GM12878 (cell line): ENCODE data around the gene SPATA24. TPM values are rescaled to one million over a fixed set of nuclear protein-coding genes. Genes with fewer than 3 reads are reported as not detected.

Source experiments
- EP300 ChIP-seq, 2 experiments: fragments of 150-350 bp in 1 of 2; IDR thresholded peaks; 2 replicates each; pipeline ENCODE4 v1.6.1; 2011 to 2012; ENCODE audit warnings: low read depth in 2 of 2, low read length in 2 of 2, borderline replicate concordance in 1 of 2, improper control_type of control experiment in 1 of 2, inconsistent platforms in 1 of 2; ENCODE audit not compliant: control insufficient read depth in 1 of 2
- NFXL1 ChIP-seq: fragments of 450-650 bp; IDR thresholded peaks from 2 replicates; pipeline ENCODE4 v1.6.1; 2017; ENCODE audit warnings: antibody characterized with exemption, mild to moderate bottlenecking, borderline replicate concordance
- POLR2AphosphoS2 ChIP-seq: IDR thresholded peaks from 2 replicates; pipeline ENCODE4 v1.6.1; 2011; ENCODE audit warnings: low read depth, mild to moderate bottlenecking, low read length, improper control_type of control experiment, moderate library complexity
- POU2F2 ChIP-seq: IDR thresholded peaks from 3 replicates; pipeline ENCODE4 v1.6.1; 2011; ENCODE audit warnings: low read depth, mild to moderate bottlenecking, low read length, borderline replicate concordance
- RFX5 ChIP-seq: IDR thresholded peaks from 2 replicates; pipeline ENCODE4 v1.6.1; 2011; ENCODE audit warnings: low read depth, low read length, improper control_type of control experiment
- SUZ12 ChIP-seq: fragments of 200-600 bp; sonication (generic); IDR thresholded peaks from one replicate; pipeline ENCODE4 v1.6.1; 2018; ENCODE audit warnings: antibody characterized with exemption, mild to moderate bottlenecking; ENCODE audit not compliant: unreplicated experiment
- TCF3 ChIP-seq: IDR thresholded peaks from 2 replicates; pipeline ENCODE4 v1.6.1; 2012; ENCODE audit warnings: low read depth, mild to moderate bottlenecking, low read length, borderline replicate concordance; ENCODE audit not compliant: insufficient read depth
- YY1 ChIP-seq: IDR thresholded peaks from 2 replicates; pipeline ENCODE4 v1.6.1; 2011; ENCODE audit warnings: low read depth, mild to moderate bottlenecking, low read length
- ZNF24 ChIP-seq: fragments of 450-650 bp; IDR thresholded peaks from 2 replicates; pipeline ENCODE4 v1.6.1; 2017; ENCODE audit warnings: antibody characterized with exemption, mild to moderate bottlenecking
- polyA plus RNA-seq, 11 experiments: library from polyadenylated mRNA; depleted of rRNA in 4 of 11; unstranded in 6 of 11; stranded (reverse) in 5 of 11; fragments of >200 nt; fragmentation: Nextera tagmentation in 4 of 11; fragmentation: Illumina TruSeq in 1 of 11; extraction: Ambion mirVana in 4 of 11; extraction: Trizol in 1 of 11; gene quantifications; 1 replicate in 1 of 11; 2 replicates in 10 of 11; pipeline versions ENCODE4 v1.2.1 to v1.2.3, GENCODE V29; 2011 to 2016; ENCODE audit warnings: inconsistent platforms in 2 of 11, missing spikeins in 2 of 11, low read depth in 1 of 11
- total RNA-seq, 4 experiments: library from RNA; depleted of rRNA in 3 of 4; stranded (reverse); fragments of >200 nt in 3 of 4; fragmentation: Illumina TruSeq in 1 of 4; extraction: Trizol in 1 of 4; gene quantifications; 2 replicates each; pipeline versions ENCODE4 v1.2.1 to v1.2.3, GENCODE V29; 2013 to 2021
- TF ChIP-seq, protein P1 (sequence below): fragments of 450-650 bp; IDR thresholded peaks from 2 replicates; pipeline ENCODE4 v1.6.1; 2016; ENCODE audit warnings: mild to moderate bottlenecking
- TF ChIP-seq, protein P2 (sequence below), 3 experiments: IDR thresholded peaks in 2 of 3; conservative IDR thresholded peaks in 1 of 3; 2 replicates each; pipeline ENCODE4 v1.5.1; 2011; ENCODE audit warnings: low read depth in 3 of 3, low read length in 3 of 3, mild to moderate bottlenecking in 3 of 3, control low read depth in 2 of 3, moderate library complexity in 2 of 3, inconsistent platforms in 1 of 3, mixed read lengths in 1 of 3; ENCODE audit not compliant: control insufficient read depth in 2 of 3, insufficient read depth in 1 of 3; ENCODE audit errors: extremely low read depth in 1 of 3
- TF ChIP-seq, protein P3 (sequence below): fragments of 450-650 bp; IDR thresholded peaks from 2 replicates; pipeline ENCODE4 v1.6.1; 2017; ENCODE audit warnings: mild to moderate bottlenecking, moderate library complexity
- TF ChIP-seq, protein P4 (sequence below): fragments of 450-650 bp; formaldehyde crosslinking; IDR thresholded peaks from 2 replicates; pipeline ENCODE4 v1.4.0; 2022; ENCODE audit warnings: mild to moderate bottlenecking, moderate library complexity
- TF ChIP-seq, protein P5 (sequence below): fragments of 450-650 bp; IDR thresholded peaks from 2 replicates; pipeline ENCODE4 v1.6.1; 2017; ENCODE audit warnings: low read depth, mild to moderate bottlenecking, moderate library complexity
- TF ChIP-seq, protein P6 (sequence below): fragments of 450-650 bp; IDR thresholded peaks from 2 replicates; pipeline ENCODE4 v1.6.1; 2014; ENCODE audit warnings: mild to moderate bottlenecking

SPATA24 gene
- total and polyA plus RNA-seq, 10 of the 15 experiments (the other 5 are each of a cell fraction or from before 2014, with no cell fraction given) = 4.1 to 9.8 (median 7.3) TPM

DNA sequence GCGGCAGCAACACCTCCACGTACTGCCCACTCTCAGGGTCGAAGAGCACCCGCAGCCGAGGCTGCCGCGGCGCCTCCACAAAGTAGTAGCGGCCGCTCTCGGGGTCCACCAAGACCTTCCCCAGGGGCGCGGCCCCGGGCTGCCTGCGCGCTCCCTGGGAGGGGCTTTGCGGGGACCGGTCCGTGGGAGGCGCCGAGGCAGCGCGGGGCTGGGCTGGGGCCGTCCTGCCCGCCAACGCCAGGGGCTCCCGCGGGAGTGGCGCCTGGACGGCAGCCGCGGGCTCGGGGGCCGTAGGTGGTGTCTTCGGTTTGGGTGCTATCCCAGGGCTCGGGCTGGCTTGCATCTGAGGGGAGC is 11.6 kb downstream of the SPATA24 start (continued):
- TF ChIP-seq, protein P1, sequence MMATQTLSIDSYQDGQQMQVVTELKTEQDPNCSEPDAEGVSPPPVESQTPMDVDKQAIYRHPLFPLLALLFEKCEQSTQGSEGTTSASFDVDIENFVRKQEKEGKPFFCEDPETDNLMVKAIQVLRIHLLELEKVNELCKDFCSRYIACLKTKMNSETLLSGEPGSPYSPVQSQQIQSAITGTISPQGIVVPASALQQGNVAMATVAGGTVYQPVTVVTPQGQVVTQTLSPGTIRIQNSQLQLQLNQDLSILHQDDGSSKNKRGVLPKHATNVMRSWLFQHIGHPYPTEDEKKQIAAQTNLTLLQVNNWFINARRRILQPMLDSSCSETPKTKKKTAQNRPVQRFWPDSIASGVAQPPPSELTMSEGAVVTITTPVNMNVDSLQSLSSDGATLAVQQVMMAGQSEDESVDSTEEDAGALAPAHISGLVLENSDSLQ = no peak
- TF ChIP-seq, protein P2, sequence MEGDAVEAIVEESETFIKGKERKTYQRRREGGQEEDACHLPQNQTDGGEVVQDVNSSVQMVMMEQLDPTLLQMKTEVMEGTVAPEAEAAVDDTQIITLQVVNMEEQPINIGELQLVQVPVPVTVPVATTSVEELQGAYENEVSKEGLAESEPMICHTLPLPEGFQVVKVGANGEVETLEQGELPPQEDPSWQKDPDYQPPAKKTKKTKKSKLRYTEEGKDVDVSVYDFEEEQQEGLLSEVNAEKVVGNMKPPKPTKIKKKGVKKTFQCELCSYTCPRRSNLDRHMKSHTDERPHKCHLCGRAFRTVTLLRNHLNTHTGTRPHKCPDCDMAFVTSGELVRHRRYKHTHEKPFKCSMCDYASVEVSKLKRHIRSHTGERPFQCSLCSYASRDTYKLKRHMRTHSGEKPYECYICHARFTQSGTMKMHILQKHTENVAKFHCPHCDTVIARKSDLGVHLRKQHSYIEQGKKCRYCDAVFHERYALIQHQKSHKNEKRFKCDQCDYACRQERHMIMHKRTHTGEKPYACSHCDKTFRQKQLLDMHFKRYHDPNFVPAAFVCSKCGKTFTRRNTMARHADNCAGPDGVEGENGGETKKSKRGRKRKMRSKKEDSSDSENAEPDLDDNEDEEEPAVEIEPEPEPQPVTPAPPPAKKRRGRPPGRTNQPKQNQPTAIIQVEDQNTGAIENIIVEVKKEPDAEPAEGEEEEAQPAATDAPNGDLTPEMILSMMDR (IDR thresholded peaks at IDR 0.05 in 2 of 3, conservative IDR thresholded peaks at IDR 0.05 in 1 of 3; ENCODE audit: control insufficient read depth in 2 of 3, extremely low read depth in 1 of 3, insufficient read depth in 1 of 3, low read depth in 3 of 3, low read length in 3 of 3) = no peak
- TF ChIP-seq, protein P3, sequence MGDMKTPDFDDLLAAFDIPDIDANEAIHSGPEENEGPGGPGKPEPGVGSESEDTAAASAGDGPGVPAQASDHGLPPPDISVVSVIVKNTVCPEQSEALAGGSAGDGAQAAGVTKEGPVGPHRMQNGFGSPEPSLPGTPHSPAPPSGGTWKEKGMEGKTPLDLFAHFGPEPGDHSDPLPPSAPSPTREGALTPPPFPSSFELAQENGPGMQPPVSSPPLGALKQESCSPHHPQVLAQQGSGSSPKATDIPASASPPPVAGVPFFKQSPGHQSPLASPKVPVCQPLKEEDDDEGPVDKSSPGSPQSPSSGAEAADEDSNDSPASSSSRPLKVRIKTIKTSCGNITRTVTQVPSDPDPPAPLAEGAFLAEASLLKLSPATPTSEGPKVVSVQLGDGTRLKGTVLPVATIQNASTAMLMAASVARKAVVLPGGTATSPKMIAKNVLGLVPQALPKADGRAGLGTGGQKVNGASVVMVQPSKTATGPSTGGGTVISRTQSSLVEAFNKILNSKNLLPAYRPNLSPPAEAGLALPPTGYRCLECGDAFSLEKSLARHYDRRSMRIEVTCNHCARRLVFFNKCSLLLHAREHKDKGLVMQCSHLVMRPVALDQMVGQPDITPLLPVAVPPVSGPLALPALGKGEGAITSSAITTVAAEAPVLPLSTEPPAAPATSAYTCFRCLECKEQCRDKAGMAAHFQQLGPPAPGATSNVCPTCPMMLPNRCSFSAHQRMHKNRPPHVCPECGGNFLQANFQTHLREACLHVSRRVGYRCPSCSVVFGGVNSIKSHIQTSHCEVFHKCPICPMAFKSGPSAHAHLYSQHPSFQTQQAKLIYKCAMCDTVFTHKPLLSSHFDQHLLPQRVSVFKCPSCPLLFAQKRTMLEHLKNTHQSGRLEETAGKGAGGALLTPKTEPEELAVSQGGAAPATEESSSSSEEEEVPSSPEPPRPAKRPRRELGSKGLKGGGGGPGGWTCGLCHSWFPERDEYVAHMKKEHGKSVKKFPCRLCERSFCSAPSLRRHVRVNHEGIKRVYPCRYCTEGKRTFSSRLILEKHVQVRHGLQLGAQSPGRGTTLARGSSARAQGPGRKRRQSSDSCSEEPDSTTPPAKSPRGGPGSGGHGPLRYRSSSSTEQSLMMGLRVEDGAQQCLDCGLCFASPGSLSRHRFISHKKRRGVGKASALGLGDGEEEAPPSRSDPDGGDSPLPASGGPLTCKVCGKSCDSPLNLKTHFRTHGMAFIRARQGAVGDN = no peak
- TF ChIP-seq, protein P4, sequence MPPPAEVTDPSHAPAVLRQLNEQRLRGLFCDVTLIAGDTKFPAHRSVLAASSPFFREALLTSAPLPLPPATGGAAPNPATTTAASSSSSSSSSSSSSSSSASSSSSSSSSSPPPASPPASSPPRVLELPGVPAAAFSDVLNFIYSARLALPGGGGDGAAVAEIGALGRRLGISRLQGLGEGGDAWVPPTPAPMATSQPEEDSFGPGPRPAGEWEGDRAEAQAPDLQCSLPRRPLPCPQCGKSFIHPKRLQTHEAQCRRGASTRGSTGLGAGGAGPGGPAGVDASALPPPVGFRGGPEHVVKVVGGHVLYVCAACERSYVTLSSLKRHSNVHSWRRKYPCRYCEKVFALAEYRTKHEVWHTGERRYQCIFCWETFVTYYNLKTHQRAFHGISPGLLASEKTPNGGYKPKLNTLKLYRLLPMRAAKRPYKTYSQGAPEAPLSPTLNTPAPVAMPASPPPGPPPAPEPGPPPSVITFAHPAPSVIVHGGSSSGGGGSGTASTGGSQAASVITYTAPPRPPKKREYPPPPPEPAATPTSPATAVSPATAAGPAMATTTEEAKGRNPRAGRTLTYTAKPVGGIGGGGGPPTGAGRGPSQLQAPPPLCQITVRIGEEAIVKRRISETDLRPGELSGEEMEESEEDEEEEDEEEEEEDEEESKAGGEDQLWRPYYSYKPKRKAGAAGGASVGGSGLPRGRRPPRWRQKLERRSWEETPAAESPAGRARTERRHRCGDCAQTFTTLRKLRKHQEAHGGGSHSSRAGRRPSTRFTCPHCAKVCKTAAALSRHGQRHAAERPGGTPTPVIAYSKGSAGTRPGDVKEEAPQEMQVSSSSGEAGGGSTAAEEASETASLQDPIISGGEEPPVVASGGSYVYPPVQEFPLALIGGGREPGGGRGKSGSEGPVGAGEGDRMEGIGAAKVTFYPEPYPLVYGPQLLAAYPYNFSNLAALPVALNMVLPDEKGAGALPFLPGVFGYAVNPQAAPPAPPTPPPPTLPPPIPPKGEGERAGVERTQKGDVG (CRISPR knock-in tag) = no peak
- TF ChIP-seq TCF3 = no peak
- TF ChIP-seq NFXL1 = no peak
- no peak; the same call in 2 of the 3 replicates for TF ChIP-seq POU2F2
- no peak for TF ChIP-seq EP300 (IDR thresholded peaks at IDR 0.05; ENCODE audit: borderline replicate concordance in 1 of 2, control insufficient read depth in 1 of 2, low read depth in 2 of 2, low read length in 2 of 2)
- TF ChIP-seq RFX5 = no peak; the same call in 1 of the 2 replicates
- TF ChIP-seq POLR2AphosphoS2 = peak; percentile 33; the same call in 1 of the 2 replicates
- no peak for TF ChIP-seq ZNF24
- no peak for TF ChIP-seq SUZ12
- TF ChIP-seq, protein P5, sequence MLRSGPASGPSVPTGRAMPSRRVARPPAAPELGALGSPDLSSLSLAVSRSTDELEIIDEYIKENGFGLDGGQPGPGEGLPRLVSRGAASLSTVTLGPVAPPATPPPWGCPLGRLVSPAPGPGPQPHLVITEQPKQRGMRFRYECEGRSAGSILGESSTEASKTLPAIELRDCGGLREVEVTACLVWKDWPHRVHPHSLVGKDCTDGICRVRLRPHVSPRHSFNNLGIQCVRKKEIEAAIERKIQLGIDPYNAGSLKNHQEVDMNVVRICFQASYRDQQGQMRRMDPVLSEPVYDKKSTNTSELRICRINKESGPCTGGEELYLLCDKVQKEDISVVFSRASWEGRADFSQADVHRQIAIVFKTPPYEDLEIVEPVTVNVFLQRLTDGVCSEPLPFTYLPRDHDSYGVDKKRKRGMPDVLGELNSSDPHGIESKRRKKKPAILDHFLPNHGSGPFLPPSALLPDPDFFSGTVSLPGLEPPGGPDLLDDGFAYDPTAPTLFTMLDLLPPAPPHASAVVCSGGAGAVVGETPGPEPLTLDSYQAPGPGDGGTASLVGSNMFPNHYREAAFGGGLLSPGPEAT = no peak
- TF ChIP-seq, protein P6, sequence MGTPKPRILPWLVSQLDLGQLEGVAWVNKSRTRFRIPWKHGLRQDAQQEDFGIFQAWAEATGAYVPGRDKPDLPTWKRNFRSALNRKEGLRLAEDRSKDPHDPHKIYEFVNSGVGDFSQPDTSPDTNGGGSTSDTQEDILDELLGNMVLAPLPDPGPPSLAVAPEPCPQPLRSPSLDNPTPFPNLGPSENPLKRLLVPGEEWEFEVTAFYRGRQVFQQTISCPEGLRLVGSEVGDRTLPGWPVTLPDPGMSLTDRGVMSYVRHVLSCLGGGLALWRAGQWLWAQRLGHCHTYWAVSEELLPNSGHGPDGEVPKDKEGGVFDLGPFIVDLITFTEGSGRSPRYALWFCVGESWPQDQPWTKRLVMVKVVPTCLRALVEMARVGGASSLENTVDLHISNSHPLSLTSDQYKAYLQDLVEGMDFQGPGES = no peak
- TF ChIP-seq YY1 = no peak
